Activated CD4-positive, CD25-positive, alpha-beta regulatory T cell (primary cell): ENCODE data around the gene ADIRF.
"Not testable (repeated sequence)": the region's sequence is repeated elsewhere in the genome, so short reads cannot be mapped to it uniquely, and the experiment has no call there.

Experiments
- DNase-seq, 4 experiments: peaks; one replicate each; lab custom pipeline; 2025; lab: John Stamatoyannopoulos, UW

The ADIRF gene

GRCh38 chr10:86968271-86968993, at the start of gene ADIRF:
Gene ADIRF (plus strand): TSS chr10:86968482. CDS start chr10:86968545, 63 bp downstream.
- no peak for DNase-seq

GRCh38 chr10:86922553-86922961, 45.7 kb upstream of the ADIRF start:
- no peak for DNase-seq

- DNase-seq: no peak
Measured at GRCh38 chr10:86929468-86930380, 38.6 kb upstream of the ADIRF start.

GRCh38 chr10:86931872-86932271, 36.4 kb upstream of the ADIRF start:
- no peak for DNase-seq

- DNase-seq: no peak
Measured at GRCh38 chr10:86932674-86933073, 35.6 kb upstream of the ADIRF start.

- not testable (repeated sequence) for DNase-seq
Measured at GRCh38 chr10:86934162-86934711, 34.0 kb upstream of the ADIRF start.

- DNase-seq: no peak
Measured at GRCh38 chr10:86936661-86937501, 31.4 kb upstream of the ADIRF start.

GRCh38 chr10:86937502-86938154, 30.7 kb upstream of the ADIRF start:
- DNase-seq: no peak

- no peak for DNase-seq
Measured at GRCh38 chr10:86938260-86938659, 30.0 kb upstream of the ADIRF start.

GRCh38 chr10:86940076-86940475, 28.2 kb upstream of the ADIRF start:
- not testable (repeated sequence) for DNase-seq

- DNase-seq: no peak
Measured at GRCh38 chr10:86940677-86941076, 27.6 kb upstream of the ADIRF start.

GRCh38 chr10:86941426-86941825, 26.9 kb upstream of the ADIRF start:
- no peak for DNase-seq

GRCh38 chr10:86941991-86942421, 26.3 kb upstream of the ADIRF start:
- no peak for DNase-seq

GRCh38 chr10:86942441-86943315, 25.6 kb upstream of the ADIRF start:
- no peak for DNase-seq

GRCh38 chr10:86943316-86944030, 24.8 kb upstream of the ADIRF start:
- DNase-seq: no peak

- no peak for DNase-seq
Measured at GRCh38 chr10:86944031-86944419, 24.3 kb upstream of the ADIRF start.

GRCh38 chr10:86944471-86944870, 23.8 kb upstream of the ADIRF start:
- no peak for DNase-seq

- no peak for DNase-seq
Measured at GRCh38 chr10:86944907-86945306, 23.4 kb upstream of the ADIRF start.

- no peak for DNase-seq
Measured at GRCh38 chr10:86945361-86946212, 22.7 kb upstream of the ADIRF start.
